Activated T-helper 2 cell treated with anti-CD3 and anti-CD28 coated beads, Interferon-gamma antibody, Interleukin-2, Interleukin-4, amounts not matched to agents 10 μg/mL and 5 μg/mL and 100 μg/mL, durations not matched to agents 14 hours and 24 hours and 36 hours (primary cell): Measurements from ENCODE around the gene INKA2. TPM values are rescaled to one million over a fixed set of nuclear protein-coding genes. Genes with fewer than 3 reads are reported as not detected.

ENCODE experiments used
- DNase-seq: peaks from one replicate; pipeline ENCODE4 v3.0.0; 2021; ENCODE audit warnings: low spot score
- H3K27ac Mint-ChIP-seq: one replicate; pipeline ENCODE4 v1.8.0; 2021; ENCODE audit warnings: mixed read lengths
- H3K27me3 Mint-ChIP-seq: one replicate; pipeline ENCODE4 v1.8.0; 2021; ENCODE audit warnings: low read depth, mixed read lengths
- H3K36me3 Mint-ChIP-seq: one replicate; pipeline ENCODE4 v1.8.0; 2021; ENCODE audit warnings: low read depth, mixed read lengths
- H3K4me1 Mint-ChIP-seq: one replicate; pipeline ENCODE4 v1.8.0; 2021; ENCODE audit warnings: low read depth, mixed read lengths
- H3K4me3 Mint-ChIP-seq: one replicate; pipeline ENCODE4 v1.8.0; 2021; ENCODE audit warnings: low read depth, mild to moderate bottlenecking, moderate library complexity, mixed read lengths
- H3K9me3 Mint-ChIP-seq: one replicate; pipeline ENCODE4 v1.8.0; 2021; ENCODE audit warnings: mixed read lengths
- intact Hi-C: fragments of 100-400 bp; cut with micrococcal nuclease; formaldehyde crosslinking; loops from one replicate; pipeline ENCODE4 v1.15.1; 2023
- total RNA-seq: library from RNA; stranded (reverse); gene quantifications from 2 replicates; pipeline ENCODE4 v1.2.3, GENCODE V29; 2022

INKA2 gene
- total RNA-seq, 1 donor from 2014 or later, result 0.43 TPM

GRCh38 chr1:111768625-111769024 lies 29.4 kb upstream of the INKA2 start:
- DNase-seq, result no peak
- H3K9me3 Mint-ChIP-seq, result no peaks in the 10 kb centered on the region
- H3K4me1 Mint-ChIP-seq, result peaks cover 2% of the 10 kb centered on the region
- H3K36me3 Mint-ChIP-seq, result peaks cover 46% of the 10 kb centered on the region
- H3K27me3 Mint-ChIP-seq, result no peaks in the 10 kb centered on the region
- H3K27ac Mint-ChIP-seq, result no peak overlapping the region
- intact Hi-C loops, result loop anchor here (1.0 kb wide), 1 partner anchor 53 kb away; no protein-coding TSS in a partner anchor
- no peak overlapping the region for H3K4me3 Mint-ChIP-seq

- H3K36me3 Mint-ChIP-seq, result peaks cover 49% of the 10 kb centered on the region
- H3K27me3 Mint-ChIP-seq, result no peaks in the 10 kb centered on the region
- no peak overlapping the region for H3K4me3 Mint-ChIP-seq
- H3K27ac Mint-ChIP-seq, result no peak overlapping the region
- peaks cover 2% of the 10 kb centered on the region for H3K4me1 Mint-ChIP-seq
- no peak for DNase-seq
- intact Hi-C loops, result no loop called here
- no peaks in the 10 kb centered on the region for H3K9me3 Mint-ChIP-seq
Observed at GRCh38 chr1:111768023-111768422, 28.8 kb upstream of the INKA2 start.

- Mint-ChIP-seq H3K9me3 (no peaks in the 10 kb centered on the region), H3K36me3 (peaks cover 81% of the 10 kb centered on the region), H3K27me3 (no peaks in the 10 kb centered on the region), H3K4me1 (peaks cover 19% of the 10 kb centered on the region), H3K27ac (no peak overlapping the region), H3K4me3 (no peak overlapping the region)
- intact Hi-C loops, result no loop called here
- no peak for DNase-seq
Observed at GRCh38 chr1:111762332-111762731, 23.1 kb upstream of the INKA2 start.

GRCh38 chr1:111761717-111762116 lies 22.5 kb upstream of the INKA2 start:
- H3K27ac Mint-ChIP-seq, result no peak overlapping the region
- DNase-seq, result no peak
- no peaks in the 10 kb centered on the region for H3K27me3 Mint-ChIP-seq
- H3K9me3 Mint-ChIP-seq, result no peaks in the 10 kb centered on the region
- H3K4me1 Mint-ChIP-seq, result peaks cover 25% of the 10 kb centered on the region
- peaks cover 82% of the 10 kb centered on the region for H3K36me3 Mint-ChIP-seq
- intact Hi-C loops, result no loop called here
- H3K4me3 Mint-ChIP-seq, result no peak overlapping the region

- Mint-ChIP-seq H3K4me1 (peaks cover 46% of the 10 kb centered on the region), H3K36me3 (peaks cover 58% of the 10 kb centered on the region), H3K27me3 (no peaks in the 10 kb centered on the region), H3K9me3 (no peaks in the 10 kb centered on the region), H3K4me3 (peak overlapping the region; percentile 48), H3K27ac (peak overlapping the region; percentile 54)
- intact Hi-C loops, result loop anchor here (5.0 kb wide), 2 partner anchors 41 to 556 kb away; partner anchors contain the start of gene DENND2D
- no peak for DNase-seq
Observed at GRCh38 chr1:111758373-111758772, 19.2 kb upstream of the INKA2 start.

GRCh38 chr1:111756124-111756513 lies 16.9 kb upstream of the INKA2 start:
- peak overlapping the region; percentile 87 for H3K4me3 Mint-ChIP-seq
- intact Hi-C loops, result loop anchor here (5.0 kb wide), 2 partner anchors 39 to 554 kb away; partner anchors contain the start of gene DENND2D
- no peak for DNase-seq
- peaks cover 49% of the 10 kb centered on the region for H3K4me1 Mint-ChIP-seq
- no peaks in the 10 kb centered on the region for H3K27me3 Mint-ChIP-seq
- peaks cover 38% of the 10 kb centered on the region for H3K36me3 Mint-ChIP-seq
- H3K27ac Mint-ChIP-seq, result peak overlapping the region; percentile 98
- H3K9me3 Mint-ChIP-seq, result no peaks in the 10 kb centered on the region

GRCh38 chr1:111755331-111756123 lies 16.3 kb upstream of the INKA2 start, which contains the start of gene DDX20:
Gene DDX20 (plus strand): TSS chr1:111755901. CDS start chr1:111755925, 24 bp downstream.
- peak within 1 kb of the TSS; percentile 87 for H3K4me3 Mint-ChIP-seq
- DNase-seq, result peak; percentile 93
- intact Hi-C loops, result loop anchor here (1.0 to 5.0 kb wide), 5 partner anchors 16 to 553 kb away; partner anchors contain the start of genes ATP5PB, DENND2D, INKA2 and WDR77
- peak within 1 kb of the TSS; percentile 98 for H3K27ac Mint-ChIP-seq
- H3K4me1 Mint-ChIP-seq, result peaks cover 49% of the 10 kb centered on the region
- no peaks in the 10 kb centered on the region for H3K27me3 Mint-ChIP-seq
- peaks cover 32% of the 10 kb centered on the region for H3K36me3 Mint-ChIP-seq
- no peaks in the 10 kb centered on the region for H3K9me3 Mint-ChIP-seq

- Mint-ChIP-seq H3K4me3 (peak overlapping the region; percentile 87), H3K4me1 (peaks cover 47% of the 10 kb centered on the region), H3K9me3 (no peaks in the 10 kb centered on the region), H3K27me3 (no peaks in the 10 kb centered on the region), H3K36me3 (peaks cover 26% of the 10 kb centered on the region), H3K27ac (peak overlapping the region; percentile 94)
- intact Hi-C loops, result loop anchor here (1.0 to 5.0 kb wide), 5 partner anchors 16 to 553 kb away; partner anchors contain the start of genes ATP5PB, DENND2D, INKA2 and WDR77
- DNase-seq, result peak; percentile 34
Observed at GRCh38 chr1:111754984-111755330, 15.8 kb upstream of the INKA2 start.

GRCh38 chr1:111751906-111752575 lies 12.8 kb upstream of the INKA2 start:
- no peak overlapping the region for H3K27ac Mint-ChIP-seq
- no peak overlapping the region for H3K4me3 Mint-ChIP-seq
- DNase-seq, result no peak
- intact Hi-C loops, result no loop called here
- H3K9me3 Mint-ChIP-seq, result no peaks in the 10 kb centered on the region
- no peaks in the 10 kb centered on the region for H3K27me3 Mint-ChIP-seq
- H3K4me1 Mint-ChIP-seq, result peaks cover 35% of the 10 kb centered on the region
- peaks cover 5% of the 10 kb centered on the region for H3K36me3 Mint-ChIP-seq

GRCh38 chr1:111750856-111751255 lies 11.7 kb upstream of the INKA2 start:
- no peaks in the 10 kb centered on the region for H3K36me3 Mint-ChIP-seq
- H3K27ac Mint-ChIP-seq, result no peak overlapping the region
- H3K4me3 Mint-ChIP-seq, result no peak overlapping the region
- H3K9me3 Mint-ChIP-seq, result no peaks in the 10 kb centered on the region
- no peaks in the 10 kb centered on the region for H3K27me3 Mint-ChIP-seq
- peaks cover 32% of the 10 kb centered on the region for H3K4me1 Mint-ChIP-seq
- no peak for DNase-seq
- intact Hi-C loops, result no loop called here

- DNase-seq, result no peak
- H3K4me1 Mint-ChIP-seq, result peaks cover 25% of the 10 kb centered on the region
- H3K36me3 Mint-ChIP-seq, result no peaks in the 10 kb centered on the region
- peaks cover 4% of the 10 kb centered on the region for H3K27me3 Mint-ChIP-seq
- no peak overlapping the region for H3K4me3 Mint-ChIP-seq
- intact Hi-C loops, result loop anchor here (10.0 kb wide), 1 partner anchor 1075 kb away; the partner anchor contains the start of gene KCNA3
- H3K27ac Mint-ChIP-seq, result peak overlapping the region; percentile 25
- no peaks in the 10 kb centered on the region for H3K9me3 Mint-ChIP-seq
Observed at GRCh38 chr1:111749628-111750027, 10.4 kb upstream of the INKA2 start.

- peaks cover 16% of the 10 kb centered on the region for H3K4me1 Mint-ChIP-seq
- intact Hi-C loops, result loop anchor here (1.0 to 10.0 kb wide), 2 partner anchors 267 to 1073 kb away; partner anchors contain the start of gene KCNA3
- DNase-seq, result no peak
- no peaks in the 10 kb centered on the region for H3K9me3 Mint-ChIP-seq
- H3K4me3 Mint-ChIP-seq, result no peak overlapping the region
- H3K27ac Mint-ChIP-seq, result no peak overlapping the region
- no peaks in the 10 kb centered on the region for H3K36me3 Mint-ChIP-seq
- H3K27me3 Mint-ChIP-seq, result peaks cover 9% of the 10 kb centered on the region
Observed at GRCh38 chr1:111747947-111748346, 8.8 kb upstream of the INKA2 start.
